HG02943 (cell line): ENCODE measurements around the gene KLK6.

Experiments
- ATAC-seq: cut with Tn5 transposase; IDR thresholded peaks from one replicate; pipeline ENCODE4 v1.9.1; 2021; ENCODE audit warnings: mild to moderate bottlenecking, low read depth, moderate library complexity; ENCODE audit not compliant: unreplicated experiment

The KLK6 gene

DNA sequence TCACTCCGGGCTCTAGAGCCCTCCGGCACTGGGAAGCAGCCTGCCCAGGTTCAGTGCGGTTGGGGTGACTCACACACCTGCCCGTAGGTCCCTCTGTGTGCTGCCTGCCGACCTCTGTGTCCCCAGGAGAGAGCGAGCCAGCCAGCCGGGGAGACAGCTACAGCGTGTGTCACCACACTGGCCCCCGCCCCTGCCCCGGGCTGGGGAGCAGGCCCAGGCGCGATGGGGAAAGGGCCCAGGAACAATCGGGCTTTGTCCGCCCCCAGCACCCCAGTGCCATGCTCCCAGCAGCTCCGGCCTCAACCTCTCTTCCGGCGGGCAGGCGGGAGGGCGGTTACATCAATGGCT, at the start of gene KLK6:
KLK6 (minus strand) TSS at position 179 of the 348 bp plus-strand sequence. CDS start 1,487 bp downstream, outside the sequence.
- no peak for ATAC-seq

DNA sequence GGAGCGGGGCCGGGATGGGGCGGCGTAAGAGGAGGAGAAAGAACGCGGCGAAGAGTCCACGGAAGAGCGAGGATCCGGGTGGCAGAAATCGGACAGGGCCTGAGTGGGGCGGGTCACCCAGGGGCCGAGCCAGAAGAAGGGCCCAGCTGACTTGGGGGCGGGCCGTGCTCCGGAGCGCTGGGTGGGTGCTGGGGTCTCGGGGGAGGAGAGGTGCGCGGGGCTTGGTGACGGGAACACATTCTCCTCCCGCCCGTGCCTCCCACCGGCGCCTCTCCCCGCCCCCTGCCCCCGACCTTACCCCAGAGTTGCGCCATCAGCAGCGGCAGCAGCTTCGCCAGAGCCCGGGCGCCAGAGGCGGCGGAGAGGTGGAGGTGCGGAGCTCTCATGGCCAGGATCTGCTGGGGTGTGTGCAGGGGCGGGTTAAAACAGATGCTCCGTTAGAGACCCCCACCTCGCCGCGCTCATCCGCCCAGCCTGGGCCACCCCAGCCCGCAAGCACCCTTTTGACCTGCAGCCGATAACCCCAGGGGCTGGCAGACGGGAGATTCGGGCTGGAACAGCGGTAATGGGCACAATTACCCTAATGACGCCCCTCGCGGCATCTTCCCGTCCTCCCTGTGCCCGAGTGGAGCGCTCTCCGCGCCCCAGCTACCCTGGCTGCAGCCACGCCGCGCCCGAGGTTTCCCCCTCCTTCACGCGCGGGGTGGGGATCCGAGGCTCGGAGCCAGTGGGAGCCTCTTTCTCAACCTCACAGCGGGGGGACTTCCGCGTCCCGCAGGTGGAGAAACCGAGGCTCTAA, 49.6 kb upstream of the KLK6 start:
- no peak for ATAC-seq

DNA sequence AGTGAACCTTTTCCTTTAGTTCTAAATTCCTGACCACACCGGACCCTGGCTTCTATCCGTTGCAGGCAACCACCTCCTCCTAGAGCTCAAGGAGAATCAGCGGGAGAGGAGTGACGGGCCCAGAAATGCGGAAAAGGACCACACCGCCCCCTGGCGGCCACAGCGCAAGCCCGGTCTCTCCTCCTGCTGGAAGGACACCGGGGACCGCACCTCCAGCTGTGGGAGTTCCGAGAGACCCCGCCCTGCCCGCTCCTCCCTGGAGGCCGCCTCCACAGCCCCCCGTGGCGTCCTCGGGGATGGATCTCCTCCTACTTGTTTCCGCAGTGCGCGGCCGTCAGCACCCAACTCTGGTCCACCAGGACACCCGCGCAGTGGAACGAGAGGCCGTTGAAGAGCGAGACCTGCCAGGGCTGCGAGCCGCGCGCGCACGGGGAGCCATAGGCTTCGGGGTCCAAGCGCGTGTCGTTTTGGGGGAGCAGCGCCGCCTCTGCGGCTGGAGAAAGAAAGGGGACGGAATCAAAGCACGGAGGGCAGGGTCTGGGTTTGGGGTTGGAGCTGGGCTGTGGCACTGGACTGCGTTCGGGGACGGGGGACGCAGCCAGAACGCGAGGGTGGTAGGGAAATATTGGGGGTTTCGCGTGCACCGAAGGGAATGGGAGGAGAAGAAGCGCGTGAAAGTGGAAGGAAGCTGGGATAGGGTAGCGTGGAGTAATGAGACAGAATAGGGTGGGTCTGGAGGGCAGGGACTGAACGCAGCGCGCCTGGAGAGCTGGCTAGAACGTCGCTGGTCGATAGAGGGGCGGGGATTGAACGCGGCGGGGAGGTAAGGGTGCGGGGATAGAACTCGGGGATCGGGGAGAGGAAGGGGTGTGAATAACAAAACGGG, 47.6 kb upstream of the KLK6 start:
- no peak for ATAC-seq

DNA sequence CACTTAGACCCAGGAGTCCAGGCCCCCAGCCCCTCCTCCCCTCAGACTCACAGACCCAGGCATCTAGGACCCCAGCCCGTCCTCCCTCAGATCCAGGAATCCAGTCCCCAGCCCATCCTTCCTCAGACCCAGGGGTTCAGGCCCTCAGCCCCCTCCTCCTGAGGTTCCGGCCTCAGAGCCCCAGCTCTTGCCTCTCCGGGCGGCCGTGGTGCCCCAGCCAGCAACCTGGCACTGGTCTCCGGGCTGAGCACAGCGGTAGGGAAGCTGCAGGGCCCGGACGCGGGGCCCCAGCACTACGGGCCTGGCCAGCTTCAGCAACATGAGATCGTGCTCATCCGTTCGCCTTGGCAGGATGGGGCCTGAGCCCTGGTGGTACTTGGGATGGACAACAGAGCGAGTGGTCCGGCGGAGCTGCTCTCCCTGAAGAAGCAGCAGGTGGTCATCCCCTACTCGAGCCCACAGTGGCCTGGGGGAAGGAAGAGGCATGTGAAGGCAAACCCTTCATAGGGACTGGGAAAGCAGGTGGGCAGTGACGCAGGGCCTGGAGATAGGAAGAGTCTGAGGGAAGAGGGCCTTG, 46.4 kb upstream of the KLK6 start:
- ATAC-seq, result no peak

DNA sequence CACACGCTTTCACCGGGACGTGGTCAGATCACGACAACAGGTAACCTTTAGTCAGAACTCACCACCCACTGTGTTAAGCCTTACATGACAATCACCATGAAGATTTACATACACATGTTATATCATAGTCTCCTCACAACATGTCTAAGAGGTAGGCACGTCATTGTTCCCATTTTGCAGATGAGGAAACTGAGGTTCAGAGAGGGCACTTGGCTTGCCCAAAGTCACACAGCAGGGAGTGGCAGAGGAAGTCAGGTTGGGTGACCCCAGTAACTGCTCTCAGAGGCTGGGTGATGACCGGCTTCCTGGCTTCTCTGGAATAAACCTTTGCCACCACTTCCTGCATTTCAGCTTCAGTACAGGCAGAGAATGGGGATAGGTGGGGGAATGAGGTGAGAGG, 44.9 kb upstream of the KLK6 start:
- ATAC-seq, result no peak

DNA sequence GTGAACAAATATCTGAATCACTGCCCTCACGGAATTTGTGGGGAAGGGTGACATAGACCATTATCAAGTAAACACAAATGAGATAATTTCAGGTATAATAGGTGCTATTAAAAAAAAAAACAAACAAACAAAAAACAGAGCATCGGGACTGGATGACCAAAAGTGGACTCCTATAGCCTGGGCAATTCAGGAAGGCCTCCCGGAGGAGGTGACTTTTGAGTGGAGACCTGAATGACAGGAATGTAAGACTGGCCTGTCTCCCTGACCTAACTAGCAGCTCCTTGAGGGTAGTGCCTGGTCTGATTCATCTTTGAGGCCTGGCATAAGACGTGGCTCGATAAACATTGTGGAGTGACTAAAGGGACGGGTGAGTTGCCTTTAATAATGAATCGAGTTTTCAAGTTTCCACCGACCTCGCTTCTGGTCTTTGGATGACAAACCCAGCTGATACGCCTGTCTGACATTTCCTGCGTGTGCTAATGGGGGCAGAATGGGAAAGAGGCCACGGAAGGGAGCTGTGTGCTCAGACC, 43.3 kb upstream of the KLK6 start:
- no peak for ATAC-seq

DNA sequence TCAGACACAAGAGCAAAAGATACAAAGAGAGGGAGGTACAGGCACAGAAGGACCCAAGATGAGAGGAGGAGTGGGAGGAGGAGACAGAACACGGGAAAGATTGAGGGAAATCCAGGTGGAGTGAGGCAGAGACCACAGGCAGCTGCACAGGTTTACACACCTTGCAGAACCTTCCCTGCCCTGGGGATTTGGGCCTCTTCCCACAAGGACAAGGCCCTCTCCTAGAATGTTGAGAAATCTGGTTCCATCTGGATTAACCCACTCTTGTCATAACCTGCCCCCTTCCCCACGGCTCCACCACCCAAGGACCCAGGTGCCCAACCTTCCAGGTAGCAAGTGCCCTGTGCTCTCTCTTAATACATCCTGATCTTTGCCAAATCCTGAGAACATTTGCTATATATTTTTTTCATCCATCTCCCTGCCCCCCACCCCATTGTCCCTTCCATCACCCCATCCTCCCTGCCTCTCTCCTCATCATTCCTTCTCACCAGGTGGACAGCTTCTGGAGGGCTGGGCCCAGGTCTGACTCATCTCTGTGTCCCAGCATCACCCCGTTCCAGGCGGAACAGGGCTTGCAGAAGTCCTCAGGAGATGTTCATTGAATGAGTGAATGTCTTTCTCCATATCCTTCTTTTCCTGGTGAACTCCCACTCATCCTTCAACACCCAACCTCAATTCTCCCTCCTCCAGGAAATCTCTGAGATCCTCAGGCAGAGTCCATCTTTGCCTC, 40.8 kb upstream of the KLK6 start:
- ATAC-seq, result no peak

DNA sequence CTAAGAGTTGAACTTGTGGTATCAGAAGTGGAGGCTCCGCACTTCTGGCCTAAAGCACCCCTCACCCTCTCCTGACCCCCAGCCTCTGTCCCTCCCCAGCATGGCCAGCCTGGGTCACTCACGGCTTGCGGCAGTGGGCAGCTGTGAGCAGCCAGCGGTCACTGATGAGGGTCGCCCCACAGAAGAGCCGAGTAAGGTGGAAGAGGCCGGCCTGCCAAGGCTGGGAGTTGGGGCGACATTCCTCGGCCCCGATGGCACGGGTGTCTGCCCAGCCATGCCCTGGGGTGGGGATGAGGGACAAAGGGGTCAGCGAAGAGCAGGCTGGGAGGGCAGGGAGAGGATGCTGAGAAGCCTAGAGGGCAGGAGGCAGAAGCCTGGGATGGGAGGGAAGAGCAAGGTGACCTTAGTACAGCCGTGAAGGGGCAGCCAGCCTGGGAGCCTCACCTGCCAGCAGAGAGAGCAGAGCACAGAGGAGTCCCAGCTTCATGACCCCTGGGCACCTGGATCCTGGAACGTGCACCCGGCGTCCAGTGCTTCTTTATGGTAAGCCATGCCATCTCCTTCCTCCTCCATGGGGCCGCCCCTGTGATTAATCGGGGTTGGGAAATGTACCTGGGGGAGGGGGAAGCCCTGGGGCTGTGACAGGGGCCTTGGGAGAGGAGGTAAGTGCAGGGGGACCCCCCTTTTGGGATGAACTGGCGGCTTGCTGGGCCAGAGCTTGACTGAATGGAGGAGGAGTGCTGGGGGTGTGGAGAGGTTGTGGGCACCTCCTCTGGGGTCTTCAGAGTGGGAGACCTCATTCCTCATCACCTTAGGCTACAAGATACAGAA, 39.9 kb upstream of the KLK6 start:
- no peak for ATAC-seq

DNA sequence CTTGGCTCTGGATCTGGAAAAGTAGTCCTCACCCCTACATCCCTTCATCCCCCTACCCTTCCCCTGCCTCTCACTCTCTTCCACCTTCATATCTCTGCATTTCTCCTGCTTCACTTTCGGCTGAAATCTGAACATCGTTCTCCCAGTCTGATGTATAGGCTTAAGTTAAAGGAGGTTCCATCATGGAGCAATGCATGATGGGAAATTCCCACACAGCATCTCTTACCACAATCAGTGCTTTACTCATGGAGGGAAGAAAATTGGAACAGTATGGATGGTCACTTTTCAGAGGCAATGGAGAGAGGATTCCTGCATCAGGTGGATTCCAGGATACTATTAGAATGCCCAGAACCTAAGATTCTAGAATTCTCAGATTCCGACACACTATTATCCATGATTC, 38.1 kb upstream of the KLK6 start:
- no peak for ATAC-seq

DNA sequence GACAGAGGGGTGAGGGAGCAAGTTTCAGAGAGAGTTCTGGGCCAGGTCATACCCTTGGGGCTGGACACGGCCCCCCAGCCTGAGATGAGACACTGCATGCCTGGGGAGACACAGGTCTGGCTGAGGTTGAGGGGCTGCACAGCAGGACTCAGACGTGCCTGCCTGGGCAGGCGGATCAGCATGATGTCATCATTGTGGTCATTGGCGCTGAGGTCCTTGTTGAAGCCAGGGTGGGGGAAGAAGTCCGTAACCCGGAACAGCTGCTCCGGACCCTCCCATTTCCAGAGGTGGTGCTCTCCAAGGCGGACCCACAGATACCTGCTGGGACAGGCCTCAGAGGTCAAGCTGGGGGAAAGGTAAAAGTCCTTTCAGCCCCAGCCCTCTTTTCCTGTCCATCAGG, 37.0 kb upstream of the KLK6 start:
- ATAC-seq, result no peak

DNA sequence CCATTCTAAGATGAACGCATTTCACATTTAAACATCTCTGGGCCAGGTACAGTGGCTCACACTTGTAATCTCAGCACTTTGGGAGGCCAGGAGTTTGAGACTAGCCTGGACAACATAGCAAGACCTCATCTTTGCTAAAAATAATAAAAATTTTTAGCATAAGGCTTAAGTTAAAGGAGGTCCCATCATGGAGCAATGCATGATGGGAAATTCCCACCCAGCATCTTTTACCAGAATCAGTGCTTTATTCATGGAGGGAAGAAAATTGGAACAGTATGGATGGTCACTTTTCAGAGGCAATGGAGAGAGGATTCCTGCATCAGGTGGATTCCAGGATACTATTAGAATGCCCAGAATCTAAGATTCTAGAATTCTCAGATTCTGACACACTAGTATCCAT, 35.9 kb upstream of the KLK6 start:
- ATAC-seq, result no peak

DNA sequence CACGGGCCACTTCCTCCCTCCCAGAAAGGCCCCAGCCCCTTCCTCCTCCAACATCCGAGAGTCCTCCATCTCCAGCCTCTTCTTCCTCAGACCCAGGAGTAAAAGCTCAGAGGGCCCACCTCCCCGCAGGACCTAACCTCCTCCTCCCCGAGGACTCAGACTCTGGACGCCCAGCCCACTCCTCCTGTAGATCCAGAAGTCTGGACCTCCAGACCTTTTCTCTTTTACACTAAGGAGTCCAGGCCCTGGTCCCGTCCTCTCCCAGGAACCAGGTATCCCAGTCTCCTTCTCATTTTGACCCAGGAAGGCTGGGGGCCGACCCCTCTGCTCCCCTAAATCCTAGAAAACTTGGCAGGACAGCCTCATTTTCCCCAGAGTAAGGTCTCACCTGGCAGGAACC, 33.9 kb upstream of the KLK6 start:
- ATAC-seq, result no peak

DNA sequence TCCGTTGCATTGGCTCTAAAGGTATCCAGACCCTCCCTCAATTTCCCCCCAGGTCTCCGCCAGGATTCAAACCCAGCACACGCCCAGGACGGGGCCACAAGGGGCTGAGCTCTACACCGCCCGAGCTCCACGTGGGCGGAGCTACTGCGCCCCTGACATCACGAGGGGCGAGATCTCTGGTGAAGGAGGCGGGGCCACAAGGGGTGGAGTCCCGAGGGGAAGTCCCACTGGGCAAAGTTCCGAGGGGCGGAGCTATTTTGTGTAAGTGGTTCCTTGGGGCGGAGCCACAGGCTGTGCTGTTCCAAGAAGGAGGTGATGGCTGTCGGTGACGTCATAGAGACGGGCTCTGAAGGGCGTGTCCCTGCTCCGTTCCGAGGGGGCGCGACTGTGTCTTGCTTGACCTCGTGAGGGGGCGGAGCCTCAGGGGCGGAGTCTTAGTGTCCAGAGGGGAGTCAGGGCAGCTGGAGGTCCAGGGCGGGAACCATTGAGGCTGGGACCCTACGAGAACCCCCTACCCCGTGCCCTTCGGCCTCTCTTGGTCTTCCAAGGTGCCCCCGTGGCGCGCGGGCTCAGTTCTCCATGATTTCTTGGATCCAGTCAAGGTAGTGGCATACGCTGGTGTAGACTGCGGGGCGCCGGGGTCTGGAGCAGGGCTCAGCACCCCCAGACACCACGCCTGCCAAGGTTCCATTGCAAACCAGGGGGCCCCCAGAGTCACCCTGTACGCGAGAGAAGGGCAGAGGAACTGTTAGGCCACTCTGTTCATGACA, 33.3 kb upstream of the KLK6 start:
- no peak for ATAC-seq

DNA sequence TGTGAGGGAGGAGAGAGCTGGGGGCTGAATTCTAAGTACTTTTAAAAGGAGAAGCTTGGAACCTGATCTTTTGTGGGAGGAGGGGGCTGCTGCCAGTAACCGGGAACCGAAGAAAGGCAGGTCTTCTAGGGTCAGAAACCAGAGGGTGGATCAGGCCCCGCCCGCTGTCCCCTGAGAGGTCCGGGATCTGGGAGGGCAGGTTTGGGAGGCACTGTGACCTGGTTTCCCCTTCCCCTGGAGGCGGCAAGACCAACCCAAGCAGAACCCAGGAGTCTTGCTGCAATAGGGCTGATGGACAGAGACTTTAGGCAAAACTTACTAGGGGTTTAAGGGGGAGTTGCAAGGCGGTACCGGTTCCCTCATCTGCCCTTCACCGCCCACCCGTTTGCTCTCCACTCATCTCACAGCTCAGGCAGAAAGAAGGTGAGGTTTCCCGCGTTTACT, 32.7 kb upstream of the KLK6 start:
- ATAC-seq, result no peak

DNA sequence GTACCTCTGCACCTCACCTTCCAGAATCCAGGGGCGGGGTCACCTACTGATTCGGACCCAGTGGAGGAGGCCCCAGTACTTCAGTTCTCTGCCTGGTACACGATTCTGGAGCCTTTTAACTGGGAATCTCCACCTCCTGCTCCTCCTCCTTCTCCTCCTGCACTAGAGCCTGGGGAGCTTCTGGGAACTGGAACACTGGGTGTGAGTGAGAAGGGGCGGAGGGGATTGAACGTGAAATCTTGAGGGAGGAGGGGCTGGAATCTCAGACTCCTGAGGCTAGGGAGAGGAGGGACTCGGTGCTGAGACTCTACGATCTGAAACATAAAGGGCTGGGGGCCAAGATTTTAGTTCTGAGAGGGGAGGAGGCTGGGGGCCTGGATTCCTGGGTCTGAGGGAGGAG, 32.1 kb upstream of the KLK6 start, which contains the start of gene KLK8:
KLK8 (minus strand) TSS at position 90 of the 400 bp plus-strand sequence. CDS start 437 bp downstream, outside the sequence.
- no peak for ATAC-seq

DNA sequence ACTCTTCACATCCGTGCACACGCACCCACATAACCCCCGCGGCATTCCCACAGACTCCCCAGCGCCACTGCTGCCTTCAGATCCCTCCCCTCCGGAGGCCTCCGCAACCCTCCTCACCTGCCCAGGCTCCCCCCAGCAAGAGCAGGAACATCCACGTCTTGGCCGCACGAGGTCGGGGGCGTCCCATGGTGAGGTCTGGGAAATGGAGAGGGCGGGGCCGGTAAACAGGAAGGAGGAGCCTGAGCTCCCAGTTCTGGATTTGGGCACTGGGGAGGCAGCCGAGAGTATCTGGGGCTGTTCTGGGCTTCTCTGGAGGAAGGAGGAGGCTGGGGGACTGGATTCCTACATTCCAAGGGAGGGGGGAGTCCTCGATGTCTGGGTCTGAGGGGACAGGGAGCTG, 31.6 kb upstream of the KLK6 start:
- ATAC-seq, result no peak

DNA sequence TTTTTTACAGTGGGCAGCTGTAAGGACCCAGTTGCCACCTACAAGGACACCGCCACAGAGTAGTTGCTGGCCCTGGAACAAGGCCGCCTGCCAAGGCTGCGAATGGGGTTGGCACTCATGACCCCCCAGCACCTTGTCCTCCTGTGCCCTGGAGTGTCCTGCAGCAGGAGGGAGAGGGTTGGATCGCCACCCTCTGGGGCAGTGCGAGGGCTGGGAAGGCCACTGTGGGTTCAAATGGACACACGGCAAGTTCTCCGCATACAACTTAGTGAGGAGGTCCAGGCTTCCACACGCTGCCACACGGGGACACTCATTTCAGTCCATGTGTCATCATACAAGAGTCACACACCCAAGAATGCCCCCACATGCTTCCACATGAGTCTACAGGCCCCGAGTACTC, 31.0 kb upstream of the KLK6 start:
- ATAC-seq, result no peak

DNA sequence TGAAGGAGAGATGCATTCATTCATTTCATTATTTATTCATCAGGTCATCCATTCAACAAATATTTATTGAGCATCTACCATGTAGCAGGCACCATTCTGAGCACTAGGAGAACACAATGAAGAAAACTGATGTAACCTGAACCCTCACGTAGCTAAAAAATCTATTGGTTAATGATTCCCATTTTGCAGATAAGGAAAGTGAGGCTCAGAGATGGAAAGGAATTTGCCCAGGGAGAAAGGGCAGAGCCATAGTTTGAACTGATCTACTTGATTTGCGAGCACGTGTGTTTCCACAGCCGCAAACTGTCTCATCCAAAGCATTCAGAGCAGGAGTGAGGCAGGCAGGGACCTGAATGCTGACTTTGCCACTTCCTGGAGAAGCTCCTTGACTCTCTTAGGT, 29.3 kb upstream of the KLK6 start:
- no peak for ATAC-seq

DNA sequence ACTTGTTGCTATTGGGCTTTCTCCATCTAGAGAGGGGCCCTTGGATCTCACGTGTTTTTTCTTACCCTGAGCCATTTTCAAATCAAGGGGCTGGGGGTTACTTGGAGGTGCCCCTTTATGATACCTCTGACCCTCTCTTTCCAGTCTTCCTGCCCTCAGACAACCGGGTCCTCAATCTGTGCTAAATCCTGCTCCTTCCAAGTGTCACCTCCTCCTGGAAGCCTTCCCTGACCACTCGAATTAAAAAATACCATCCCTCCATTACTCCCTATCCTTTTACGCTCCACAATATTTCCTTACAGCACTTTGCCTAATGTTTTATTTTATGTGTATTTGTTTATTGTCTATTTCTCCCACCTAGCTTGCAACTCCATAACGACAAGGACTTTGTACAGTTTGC, 28.7 kb upstream of the KLK6 start:
- no peak for ATAC-seq
